ENCODE results near the gene ZMYND8. TPM values are rescaled to one million over a fixed set of nuclear protein-coding genes. Genes with fewer than 3 reads are reported as not detected.

ZMYND8 gene
- total RNA-seq, 1 experiment from 2014 or later = 14.5 TPM

DNA sequence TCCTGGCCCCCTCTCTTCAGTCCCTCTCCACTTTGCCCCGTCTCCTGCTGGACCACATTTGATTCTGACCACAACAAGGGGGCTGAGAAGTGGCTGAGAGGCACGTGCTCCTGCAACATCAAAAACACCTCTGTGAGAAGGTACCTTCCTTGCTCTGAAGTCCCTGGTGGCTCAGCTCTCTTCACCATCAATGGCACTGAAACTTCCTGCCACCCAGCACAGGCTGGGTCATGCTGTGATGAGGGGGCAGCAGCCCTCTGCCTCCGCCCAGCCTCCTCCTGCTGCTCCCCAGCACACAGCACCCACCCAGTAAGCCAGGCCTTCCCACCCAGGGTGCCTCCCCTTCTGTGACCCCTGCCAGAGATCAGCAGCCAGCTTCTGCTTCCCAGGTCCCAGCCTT, 10.3 kb downstream of the ZMYND8 start:
- DNase-seq (ENCODE audit: low read depth) = no peak
- in situ Hi-C loops (cut with HindIII; ENCODE audit: low pct_unique_long_range_greater_than_20kb, low sequenced_read_pairs) = no loop called here

DNA sequence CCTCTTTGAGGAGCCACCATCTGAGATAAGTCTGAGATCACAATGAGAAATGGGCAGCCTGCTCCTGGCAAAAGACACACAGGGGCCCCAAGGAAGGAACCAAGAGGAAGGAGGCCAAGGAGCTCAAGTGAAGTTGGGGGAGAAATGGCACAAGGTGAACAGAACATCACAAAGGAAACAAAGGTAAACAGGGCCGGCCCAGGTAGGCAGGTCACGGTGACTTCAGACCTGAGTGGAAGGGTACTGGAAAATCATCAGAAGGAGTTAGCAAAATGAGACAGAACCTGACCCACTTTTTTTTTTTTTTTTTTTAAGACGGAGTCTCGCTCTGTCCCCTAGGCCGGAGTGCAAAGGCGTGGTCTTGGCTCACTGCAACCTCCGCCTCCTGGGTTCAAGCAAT, 11.3 kb downstream of the ZMYND8 start:
- DNase-seq (ENCODE audit: low read depth) = no peak
- in situ Hi-C loops (cut with HindIII; ENCODE audit: low pct_unique_long_range_greater_than_20kb, low sequenced_read_pairs) = no loop called here

DNA sequence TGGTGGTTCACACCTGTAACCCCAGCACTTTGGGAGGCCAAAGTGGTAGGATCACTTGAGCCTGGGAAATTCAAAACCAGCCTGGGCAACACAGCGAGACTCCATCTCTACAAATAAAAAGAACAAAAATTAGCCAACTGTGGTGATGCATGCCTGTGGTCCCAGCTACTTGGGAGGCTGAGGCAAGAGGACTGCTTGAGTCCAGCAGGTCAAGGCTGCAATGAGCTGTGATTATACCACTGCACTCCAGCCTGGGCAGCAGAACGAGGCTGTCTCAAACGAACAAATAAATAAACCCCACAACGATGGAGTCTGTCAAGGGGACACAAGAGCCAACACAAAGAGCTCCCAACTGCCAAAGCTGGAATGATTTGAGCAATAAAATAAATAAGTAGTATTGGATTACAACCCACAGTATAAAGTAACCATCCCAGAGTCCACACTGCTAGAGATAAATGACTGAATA, 13.5 kb downstream of the ZMYND8 start:
- in situ Hi-C loops (cut with HindIII; ENCODE audit: low pct_unique_long_range_greater_than_20kb, low sequenced_read_pairs) = no loop called here
- no peak for DNase-seq (ENCODE audit: low read depth)

DNA sequence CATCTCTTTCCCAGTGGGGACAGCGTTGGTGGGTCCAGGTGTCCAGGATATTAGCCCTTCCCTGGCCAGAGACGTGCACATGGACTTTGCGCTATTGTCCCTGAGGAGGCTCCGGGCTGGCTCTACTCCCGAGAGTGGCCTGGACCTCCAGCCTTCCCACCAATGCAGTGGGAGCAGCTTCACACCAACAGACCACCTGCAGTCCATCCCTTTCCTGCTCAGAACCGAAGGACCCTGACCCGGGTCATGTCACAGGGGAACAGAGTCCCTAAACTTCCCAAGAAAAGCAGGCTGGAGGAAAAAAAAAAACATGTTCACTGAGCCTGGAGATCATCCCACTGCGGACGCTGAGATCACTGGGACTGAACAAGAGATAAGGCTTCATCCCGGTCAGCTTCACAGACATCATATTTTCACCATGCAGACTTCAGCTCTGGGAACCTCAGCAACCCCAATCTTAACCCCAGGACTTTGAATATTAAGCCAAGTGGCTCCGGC, 18.3 kb downstream of the ZMYND8 start:
- no peak for DNase-seq (ENCODE audit: low read depth)
- in situ Hi-C loops (cut with HindIII; ENCODE audit: low pct_unique_long_range_greater_than_20kb, low sequenced_read_pairs) = loop anchor here (10.0 kb wide), 1 partner anchor 63 kb away; no protein-coding TSS in a partner anchor

- DNase-seq (ENCODE audit: low read depth) = no peak
- in situ Hi-C loops (cut with HindIII; ENCODE audit: low pct_unique_long_range_greater_than_20kb, low sequenced_read_pairs) = loop anchor here (10.0 kb wide), 1 partner anchor 63 kb away; no protein-coding TSS in a partner anchor
These were observed 19.1 kb downstream of the ZMYND8 start for GRCh38 chr20:47337413-47337812.

DNA sequence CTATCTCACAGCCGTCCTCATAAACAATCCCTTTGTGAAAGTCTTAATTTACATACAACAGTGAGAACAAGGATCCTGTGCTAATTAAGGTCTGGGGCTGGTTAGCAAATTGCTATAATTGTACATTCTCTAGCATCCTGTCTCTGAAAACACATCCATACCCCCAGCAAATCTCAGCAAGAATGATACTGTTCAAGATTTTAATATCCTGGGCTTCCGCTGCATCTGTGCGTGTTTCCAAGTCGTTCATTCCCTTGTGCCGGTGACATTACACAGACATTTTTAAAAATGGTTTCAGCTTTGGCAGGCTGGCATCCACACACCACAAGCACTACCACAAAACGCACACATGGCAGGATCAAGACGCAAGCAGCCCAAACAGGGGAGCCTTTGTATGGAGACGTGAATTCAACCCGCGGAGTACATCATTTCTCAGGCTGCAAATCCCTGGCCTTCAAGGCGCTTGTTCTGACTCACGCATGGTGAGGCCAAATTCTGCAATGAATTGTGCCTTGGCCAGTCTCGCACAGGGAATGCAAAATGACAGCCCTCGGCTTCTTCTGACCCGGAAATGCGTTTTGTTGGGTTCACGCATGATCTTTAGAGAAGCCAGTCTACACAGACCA, 20.3 kb downstream of the ZMYND8 start:
- no peak for DNase-seq (ENCODE audit: low read depth)
- in situ Hi-C loops (cut with HindIII; ENCODE audit: low pct_unique_long_range_greater_than_20kb, low sequenced_read_pairs) = loop anchor here (10.0 kb wide), 1 partner anchor 61 kb away; no protein-coding TSS in a partner anchor

GRCh38 chr20:47335251-47336128, 21.0 kb downstream of the ZMYND8 start:
- no peak for DNase-seq (ENCODE audit: low read depth)
- in situ Hi-C loops (cut with HindIII; ENCODE audit: low pct_unique_long_range_greater_than_20kb, low sequenced_read_pairs) = loop anchor here (10.0 kb wide), 1 partner anchor 61 kb away; no protein-coding TSS in a partner anchor

- DNase-seq (ENCODE audit: low read depth) = peak; percentile 71
- in situ Hi-C loops (cut with HindIII; ENCODE audit: low pct_unique_long_range_greater_than_20kb, low sequenced_read_pairs) = loop anchor here (10.0 kb wide), 1 partner anchor 59 kb away; no protein-coding TSS in a partner anchor
These were observed 22.4 kb downstream of the ZMYND8 start for GRCh38 chr20:47334022-47334551.

GRCh38 chr20:47332381-47333206, 23.9 kb downstream of the ZMYND8 start:
- in situ Hi-C loops (cut with HindIII; ENCODE audit: low pct_unique_long_range_greater_than_20kb, low sequenced_read_pairs) = loop anchor here (10.0 kb wide), 1 partner anchor 58 kb away; no protein-coding TSS in a partner anchor
- no peak for DNase-seq (ENCODE audit: low read depth)

GRCh38 chr20:47330933-47331708, 25.4 kb downstream of the ZMYND8 start:
- in situ Hi-C loops (cut with HindIII; ENCODE audit: low pct_unique_long_range_greater_than_20kb, low sequenced_read_pairs) = loop anchor here (10.0 kb wide), 1 partner anchor 56 kb away; no protein-coding TSS in a partner anchor
- peak; percentile 86 for DNase-seq (ENCODE audit: low read depth)

DNA sequence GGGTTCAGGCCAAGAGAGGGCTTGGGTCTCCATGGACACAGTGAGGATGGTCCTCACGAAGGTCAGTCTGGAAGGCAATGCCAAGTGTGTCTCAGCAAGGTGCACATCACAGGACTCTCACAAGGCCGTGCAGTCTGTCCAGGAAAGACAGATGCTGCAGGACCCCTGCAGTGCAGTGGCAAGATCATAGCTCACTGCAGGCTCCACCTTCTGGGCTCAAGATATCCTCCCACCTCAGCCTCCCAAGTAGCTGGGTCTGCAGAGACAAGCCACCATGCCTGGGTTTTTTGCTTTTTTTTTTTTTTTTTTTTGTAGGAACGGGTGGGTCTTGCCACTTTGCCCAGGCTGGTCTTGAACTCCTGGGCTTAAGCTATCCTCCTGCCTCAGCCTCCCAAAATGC, 26.4 kb downstream of the ZMYND8 start:
- in situ Hi-C loops (cut with HindIII; ENCODE audit: low pct_unique_long_range_greater_than_20kb, low sequenced_read_pairs) = loop anchor here (10.0 kb wide), 1 partner anchor 55 kb away; no protein-coding TSS in a partner anchor
- DNase-seq (ENCODE audit: low read depth) = no peak

GRCh38 chr20:47328129-47328528, 28.4 kb downstream of the ZMYND8 start:
- no peak for DNase-seq (ENCODE audit: low read depth)
- in situ Hi-C loops (cut with HindIII; ENCODE audit: low pct_unique_long_range_greater_than_20kb, low sequenced_read_pairs) = no loop called here

DNA sequence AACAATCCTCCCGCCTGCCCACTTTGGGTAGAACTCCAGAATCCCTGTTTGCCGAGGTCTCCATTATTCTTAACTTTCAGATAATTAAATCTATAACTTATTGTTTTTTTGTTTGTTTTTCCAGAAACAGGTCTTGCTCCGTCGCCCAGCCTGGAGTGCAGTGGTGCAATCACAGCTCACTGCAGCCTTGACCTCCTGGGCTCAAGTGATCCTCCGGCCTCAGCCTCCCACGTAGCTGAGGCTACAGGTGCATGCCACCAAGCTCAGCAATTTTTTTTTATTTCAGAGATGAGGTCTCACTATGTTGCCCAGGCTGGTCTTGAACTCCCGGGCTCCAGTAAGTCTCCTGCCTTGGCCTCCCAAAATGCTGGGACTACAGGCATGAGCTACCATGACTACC, 28.8 kb downstream of the ZMYND8 start:
- no peak for DNase-seq (ENCODE audit: low read depth)
- in situ Hi-C loops (cut with HindIII; ENCODE audit: low pct_unique_long_range_greater_than_20kb, low sequenced_read_pairs) = no loop called here

GRCh38 chr20:47326658-47327268, 29.7 kb downstream of the ZMYND8 start:
- peak; percentile 37 for DNase-seq (ENCODE audit: low read depth)
- in situ Hi-C loops (cut with HindIII; ENCODE audit: low pct_unique_long_range_greater_than_20kb, low sequenced_read_pairs) = no loop called here

GRCh38 chr20:47325242-47325641, 31.3 kb downstream of the ZMYND8 start:
- in situ Hi-C loops (cut with HindIII; ENCODE audit: low pct_unique_long_range_greater_than_20kb, low sequenced_read_pairs) = no loop called here

DNA sequence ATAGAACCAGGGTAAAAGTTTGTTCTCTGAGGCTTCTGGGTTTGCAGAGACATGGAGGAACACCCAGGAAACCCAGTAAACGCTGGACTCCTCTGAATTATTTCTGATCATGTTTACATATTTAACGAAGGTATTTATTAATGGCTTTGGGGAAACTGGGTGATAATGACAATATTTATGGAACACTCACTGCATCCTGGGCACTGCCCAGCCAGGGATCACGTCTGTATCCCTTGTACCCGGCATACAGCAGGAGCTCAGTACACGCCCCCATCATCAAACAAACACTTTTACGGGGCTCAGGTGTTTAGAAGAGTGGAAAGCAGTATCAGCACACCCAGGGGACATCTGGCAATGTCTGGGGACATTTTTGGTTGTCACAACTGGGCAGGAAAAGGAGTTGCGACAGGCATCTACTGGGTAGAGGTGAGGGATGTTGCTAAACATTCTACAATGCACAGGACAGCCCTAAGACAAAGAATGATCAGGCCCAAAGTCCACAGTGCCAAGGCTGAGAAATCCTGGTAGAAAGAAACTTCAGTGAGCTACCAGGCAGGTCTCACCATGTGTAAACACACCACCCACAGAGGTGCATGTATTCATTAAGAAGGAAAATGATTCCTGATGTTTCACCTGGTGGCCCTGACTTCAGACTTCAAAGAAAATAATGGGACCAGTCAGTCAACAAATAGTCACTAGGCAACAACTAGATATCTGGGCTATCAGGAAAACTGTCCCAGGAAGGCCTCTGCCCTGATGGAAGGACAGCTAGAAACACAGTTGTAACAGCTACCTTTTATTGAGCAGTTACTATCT, 35.3 kb downstream of the ZMYND8 start:
- DNase-seq (ENCODE audit: low read depth) = no peak
- in situ Hi-C loops (cut with HindIII; ENCODE audit: low pct_unique_long_range_greater_than_20kb, low sequenced_read_pairs) = no loop called here

More at GRCh38 chr20:47325242-47325641, 31.3 kb downstream of the ZMYND8 start:
- DNase-seq (ENCODE audit: low read depth) = no peak

All from Caki2 (cell line).